GM19099 (cell line): Measurements from ENCODE around the gene PEX10.

Experiments
- POLR2A ChIP-seq: IDR thresholded peaks from 3 replicates; pipeline ENCODE4 v1.6.1; 2011; ENCODE audit warnings: low read depth; ENCODE audit not compliant: insufficient read length; ENCODE audit errors: extremely low read depth

PEX10 gene

DNA sequence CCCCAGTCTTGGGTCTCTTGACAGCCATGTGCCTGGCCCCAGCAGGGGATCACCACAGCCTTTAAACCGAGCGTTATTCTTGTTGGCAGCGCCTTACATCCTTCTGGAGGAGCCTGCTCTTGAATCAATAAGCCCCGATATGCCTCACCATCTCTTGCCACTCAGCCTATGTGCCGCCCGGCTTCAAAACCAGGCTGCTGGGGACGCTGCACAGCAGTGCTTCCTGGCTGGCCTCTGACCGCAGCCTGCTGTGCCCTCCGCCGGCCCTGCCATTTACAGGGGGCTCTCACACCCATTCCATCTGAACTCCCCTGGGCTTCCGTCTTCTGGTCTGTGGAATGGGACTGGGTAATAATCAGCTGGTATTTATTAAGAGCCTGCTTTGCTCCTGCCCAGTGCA, 3.0 kb upstream of the PEX10 start:
- TF ChIP-seq POLR2A: no peak

DNA sequence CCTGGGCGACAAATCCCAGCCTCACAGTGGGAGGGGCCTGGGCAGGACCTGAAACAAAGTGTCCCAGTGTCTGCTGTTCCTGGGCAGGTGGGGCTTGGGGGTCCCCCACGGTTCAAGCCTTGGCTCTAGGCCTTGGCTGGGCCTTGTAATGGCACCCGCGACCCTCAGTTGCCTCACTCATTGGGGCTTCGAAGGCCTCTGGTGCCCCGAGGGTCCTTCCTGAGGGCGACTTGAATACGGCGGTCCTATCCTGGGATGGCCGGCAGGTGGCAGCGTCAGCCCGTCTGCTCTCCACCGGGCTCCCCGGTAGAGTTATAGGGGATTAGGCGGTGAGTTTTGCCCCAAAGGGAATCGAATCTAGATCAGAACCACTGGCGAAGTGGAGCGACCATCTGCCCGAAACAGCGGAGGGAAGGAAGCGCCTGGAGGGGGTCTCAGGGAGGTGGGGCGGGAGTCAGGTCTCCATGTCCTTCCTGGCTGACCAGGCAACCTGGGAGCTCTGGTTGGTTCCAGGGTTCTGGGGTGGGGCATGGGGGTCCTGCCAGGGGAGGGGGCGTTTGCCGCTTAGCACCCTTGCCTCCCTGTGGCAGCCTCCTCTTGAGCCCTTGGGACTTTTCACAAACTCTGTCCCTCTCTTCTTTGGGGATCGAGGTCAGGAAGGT, 2.1 kb upstream of the PEX10 start:
- no peak for TF ChIP-seq POLR2A

DNA sequence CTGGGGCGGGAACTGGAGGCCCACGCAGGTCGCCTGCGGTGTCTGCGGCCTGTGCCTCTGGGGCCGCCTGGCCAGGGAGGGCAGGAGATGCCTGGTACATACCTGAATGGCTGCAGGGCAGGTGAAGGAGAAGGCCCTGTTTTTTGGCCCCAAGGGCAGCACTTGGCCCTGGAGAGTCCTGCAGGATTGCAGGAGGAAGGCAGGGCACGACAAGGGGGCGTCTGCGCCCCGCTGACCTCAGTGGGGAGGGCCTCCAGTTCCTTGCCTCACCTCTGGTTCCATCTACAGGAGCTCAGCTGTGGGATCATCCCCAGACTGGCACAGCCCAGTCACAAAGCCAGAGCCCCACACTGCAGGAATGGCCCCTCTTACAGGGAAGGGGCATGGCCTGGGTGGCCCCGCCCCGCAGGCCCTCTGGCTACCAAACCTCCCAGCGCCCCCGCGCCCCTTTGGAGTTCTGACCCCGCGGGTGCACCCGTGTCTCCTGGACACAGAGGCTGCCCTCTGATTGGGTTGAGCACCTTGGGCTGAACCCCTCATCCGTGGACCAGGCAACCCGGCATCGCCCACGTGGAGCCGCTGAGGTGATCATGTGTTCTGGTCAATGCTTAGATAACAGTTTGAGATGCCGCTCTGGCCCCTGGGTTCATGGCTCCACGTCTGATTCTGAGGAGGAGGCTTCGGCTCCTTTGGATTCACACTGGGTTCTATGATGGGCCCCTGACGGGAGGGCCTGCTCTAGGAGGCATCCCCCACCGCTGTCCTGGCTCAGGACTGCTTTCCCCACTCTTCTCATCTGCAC, 1.3 kb upstream of the PEX10 start:
- no peak for TF ChIP-seq POLR2A

DNA sequence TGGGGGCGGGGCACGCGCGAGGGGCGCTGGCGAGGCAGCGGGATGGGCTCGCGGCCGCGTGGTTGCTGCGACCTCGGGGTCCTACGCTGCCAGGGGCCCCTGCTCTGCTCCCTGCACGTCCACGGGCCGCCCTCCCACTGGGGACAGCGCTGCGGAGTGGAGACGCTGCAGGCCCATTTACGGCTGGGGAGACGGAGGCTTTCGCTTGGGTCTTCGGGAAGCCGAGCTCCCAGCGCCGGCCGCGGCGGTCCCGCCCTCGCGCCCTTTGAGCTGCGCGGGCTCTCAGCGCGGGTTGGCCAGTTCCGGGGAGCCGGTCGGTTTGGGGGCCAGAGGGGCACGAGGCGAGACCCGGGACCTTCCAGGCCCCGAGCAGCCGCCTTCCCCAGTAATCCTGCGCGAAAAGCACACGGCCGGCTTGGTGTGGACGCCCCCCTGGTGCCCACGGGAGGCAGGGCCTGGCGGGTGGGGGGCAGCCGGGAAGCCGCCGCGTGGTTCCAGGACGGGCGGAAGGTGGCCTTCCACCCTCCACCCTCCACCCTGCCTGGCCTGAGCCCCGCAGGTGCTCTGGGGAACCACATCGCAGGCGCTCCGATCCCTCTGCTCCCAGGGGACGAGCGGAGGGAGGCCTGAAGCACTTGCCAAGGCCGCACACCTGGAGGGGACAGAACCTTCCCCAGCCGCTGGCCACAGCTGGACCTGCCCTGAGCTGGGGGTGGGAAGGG, 570 bp upstream of the PEX10 start:
- TF ChIP-seq POLR2A: peak; percentile 68

DNA sequence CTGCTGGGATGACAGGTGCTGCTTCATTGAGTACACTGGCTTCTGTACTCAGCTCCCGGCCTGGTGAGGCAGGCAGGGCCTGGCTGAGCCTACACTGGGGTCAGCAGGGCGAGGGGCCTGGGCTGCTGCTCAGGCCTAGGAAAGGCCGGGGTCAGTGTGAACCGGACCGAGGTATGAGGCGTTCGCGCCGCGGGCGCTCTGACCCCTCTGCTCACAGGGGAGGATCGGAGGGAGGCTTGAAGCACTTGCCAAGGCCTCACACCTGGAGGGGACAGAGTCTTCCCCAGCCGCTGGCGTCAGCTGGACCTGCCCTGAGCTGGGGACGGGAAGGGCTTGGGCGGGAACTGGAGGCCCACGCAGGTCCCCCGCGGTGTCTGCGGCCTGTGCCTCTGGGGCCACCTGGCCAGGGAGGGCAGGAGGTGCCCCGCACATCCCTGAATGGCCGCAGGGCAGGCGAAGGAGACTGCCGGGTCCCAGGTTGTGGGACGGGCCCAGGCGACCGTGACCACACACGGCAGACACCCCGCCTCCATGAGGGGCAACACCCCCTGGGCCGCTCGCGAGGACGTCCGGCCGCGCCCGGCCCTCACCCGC, 466 bp downstream of the PEX10 start:
- TF ChIP-seq POLR2A: no peak

DNA sequence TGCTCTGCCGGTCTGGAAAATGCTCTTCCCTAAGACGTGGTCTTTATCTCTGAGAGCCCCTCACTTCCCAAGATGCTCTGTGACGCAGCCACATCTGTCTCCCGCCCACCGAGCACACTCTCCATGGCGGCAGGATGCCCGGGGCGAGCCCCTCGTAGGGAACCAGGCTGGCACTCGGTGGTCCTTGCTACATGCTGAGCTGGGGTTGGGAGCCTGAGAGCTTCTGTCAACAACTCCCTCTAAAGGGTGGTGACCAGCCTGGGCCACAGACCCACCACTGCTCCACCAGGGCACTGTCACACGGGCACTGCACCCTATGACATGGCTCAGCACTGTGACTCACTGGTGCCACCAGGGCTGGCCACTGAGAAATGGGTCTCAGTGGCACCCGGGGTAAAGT, 2.6 kb downstream of the PEX10 start:
- no peak for TF ChIP-seq POLR2A

DNA sequence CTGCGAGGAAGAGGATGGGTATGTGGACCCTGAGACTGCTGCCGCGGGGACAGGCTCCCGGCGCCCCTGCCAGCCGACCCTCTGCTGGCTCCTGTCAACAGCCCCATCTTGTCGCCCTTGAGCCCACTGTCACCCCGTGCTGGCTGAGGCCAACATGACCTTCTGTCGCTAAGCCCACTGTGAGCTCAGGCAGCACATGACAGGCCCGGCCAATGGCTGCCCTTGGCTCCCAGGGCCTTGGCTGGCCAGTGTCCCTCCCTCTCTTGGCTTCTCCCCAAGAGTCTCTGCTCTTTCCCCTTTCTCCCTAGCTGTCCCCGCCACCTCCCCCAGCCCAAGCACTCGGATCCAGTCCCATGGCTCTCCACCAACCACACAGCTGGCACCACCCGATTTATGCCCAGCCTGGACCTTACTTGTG, 3.5 kb downstream of the PEX10 start:
- no peak for TF ChIP-seq POLR2A

DNA sequence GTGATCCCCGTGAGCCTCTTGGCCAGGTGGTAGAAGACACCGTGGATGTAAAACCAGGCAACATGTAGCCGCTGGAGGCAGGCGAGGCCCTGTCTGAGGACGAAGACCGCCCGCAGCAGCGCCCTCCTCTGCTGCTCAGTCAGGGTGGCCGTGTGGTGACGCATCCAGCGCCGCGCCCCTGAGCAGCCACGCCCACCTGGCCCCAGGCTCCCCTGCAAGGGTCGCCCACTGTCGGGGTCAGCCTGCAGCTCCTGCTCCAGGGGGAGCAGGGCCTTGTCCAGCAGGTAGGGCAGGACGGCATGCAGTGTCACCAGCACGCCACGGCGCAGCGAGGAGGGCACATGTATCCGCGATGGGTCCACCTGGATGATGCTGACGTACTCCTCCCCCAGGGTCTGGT, 3.9 kb downstream of the PEX10 start:
- TF ChIP-seq POLR2A: no peak

DNA sequence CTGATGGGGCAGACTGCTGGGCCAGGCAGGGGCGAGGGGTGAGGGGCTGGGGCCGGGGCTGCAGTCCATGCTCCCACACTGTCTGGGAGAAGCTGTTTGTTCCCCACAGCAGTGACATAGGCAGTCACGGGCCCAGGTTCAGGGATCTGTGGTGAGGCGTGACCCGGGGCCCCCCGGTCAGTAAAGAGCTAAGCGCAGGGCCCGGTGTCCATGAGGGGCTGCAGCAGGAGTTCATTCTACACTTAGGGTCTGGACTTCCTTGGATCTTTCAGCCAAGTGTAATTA, 4.4 kb downstream of the PEX10 start:
- no peak for TF ChIP-seq POLR2A

DNA sequence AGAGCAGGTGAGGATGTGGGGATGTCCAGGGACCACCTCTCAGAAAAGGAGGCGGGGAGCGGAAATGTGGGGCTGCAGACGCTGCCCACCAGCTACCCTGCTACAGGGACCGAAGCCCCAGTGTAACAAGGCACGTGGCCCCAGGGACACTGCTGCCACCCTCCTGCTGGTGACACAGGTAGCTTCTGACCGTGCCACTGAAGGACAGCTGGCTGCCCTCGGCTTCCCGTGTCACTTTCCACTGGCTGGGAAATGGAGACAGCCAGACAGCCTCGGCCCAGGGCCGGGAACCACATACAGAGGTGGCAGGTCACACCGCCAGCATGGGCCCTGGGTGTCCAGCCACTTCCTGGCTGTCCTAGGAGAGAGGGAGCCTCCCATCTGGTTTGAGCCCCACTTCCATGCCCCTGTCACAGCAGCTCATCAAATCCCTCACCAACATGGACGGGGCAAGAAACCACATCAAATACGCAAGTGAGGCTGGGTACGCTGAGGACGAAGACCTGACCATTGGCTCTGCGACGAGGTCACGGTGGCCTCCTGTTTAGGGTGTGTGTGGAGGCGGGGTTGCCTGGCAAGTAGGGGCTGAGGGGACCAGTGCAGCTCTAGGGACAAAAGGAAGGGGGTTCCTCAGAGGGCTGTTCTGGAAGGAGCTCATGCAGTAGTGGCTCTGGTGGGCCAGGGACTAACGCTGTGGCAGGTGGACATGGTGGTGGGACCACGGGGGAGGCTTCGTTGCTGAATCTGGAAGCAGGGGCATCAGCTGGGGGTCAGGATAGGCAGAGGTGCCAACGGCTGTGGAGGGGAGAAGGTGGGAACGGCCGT, 5.0 kb downstream of the PEX10 start:
- TF ChIP-seq POLR2A: no peak

DNA sequence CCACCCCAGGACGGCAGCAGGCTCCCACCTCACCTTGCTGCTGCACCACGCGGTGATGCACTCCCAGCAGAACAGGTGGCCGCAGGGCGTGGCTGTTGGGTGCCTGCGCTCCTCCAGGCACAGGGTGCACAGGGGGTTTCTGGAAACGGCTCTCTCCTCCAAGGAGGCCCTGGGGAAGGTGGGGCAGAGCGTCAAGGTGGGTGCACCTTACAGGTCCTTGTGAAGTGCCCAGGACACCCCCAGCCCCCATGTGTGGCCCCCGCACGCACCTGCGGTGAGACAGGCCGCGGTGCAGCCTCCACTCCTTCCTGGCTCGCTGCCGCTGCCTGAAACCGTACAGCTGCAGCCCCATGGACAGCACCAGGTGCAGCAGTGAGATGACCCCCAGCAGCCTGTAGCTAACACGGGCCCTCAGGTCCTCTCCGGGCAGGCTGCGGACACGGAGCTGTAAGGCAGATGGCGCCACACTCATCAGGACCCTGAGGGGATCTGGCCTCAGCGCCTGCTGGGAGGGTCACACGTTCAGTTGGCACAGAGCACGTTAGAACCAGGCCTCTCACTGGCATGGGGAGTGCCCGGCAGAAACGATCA, 5.8 kb downstream of the PEX10 start:
- no peak for TF ChIP-seq POLR2A

DNA sequence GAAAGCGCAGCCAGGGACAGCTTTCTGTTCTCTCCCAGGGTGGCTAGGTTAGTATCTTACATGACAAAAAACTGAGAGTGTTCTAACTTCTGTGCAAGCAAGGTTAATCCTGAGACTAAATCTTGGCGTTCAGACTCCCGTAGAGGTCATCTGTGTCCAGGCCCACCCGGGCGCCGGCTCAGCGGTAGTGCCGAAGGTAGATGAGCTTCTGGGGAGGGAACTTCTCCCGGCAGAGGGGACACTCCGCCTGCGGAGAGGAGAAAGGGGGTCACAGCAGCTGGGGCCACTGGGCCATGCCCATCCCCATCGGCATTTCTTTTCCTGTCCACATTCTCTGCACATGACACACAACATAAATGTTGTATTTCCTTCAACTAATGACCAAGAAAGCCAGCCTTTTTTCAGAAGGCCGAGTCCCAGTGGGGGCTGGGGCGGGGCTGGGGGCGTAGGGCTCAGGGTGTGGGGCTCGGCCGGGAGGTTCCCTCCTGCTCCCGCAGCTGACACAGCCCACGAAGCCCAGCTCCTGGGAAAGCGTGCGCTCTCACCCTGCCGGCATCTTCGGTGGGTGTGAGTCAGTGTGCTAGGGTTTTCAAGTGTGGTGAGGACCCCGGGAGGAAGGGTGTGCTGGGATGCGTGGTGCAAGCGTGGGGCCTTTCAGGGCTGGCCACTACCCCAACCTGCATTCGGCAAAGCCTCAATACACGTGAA, 6.6 kb downstream of the PEX10 start:
- TF ChIP-seq POLR2A: no peak

DNA sequence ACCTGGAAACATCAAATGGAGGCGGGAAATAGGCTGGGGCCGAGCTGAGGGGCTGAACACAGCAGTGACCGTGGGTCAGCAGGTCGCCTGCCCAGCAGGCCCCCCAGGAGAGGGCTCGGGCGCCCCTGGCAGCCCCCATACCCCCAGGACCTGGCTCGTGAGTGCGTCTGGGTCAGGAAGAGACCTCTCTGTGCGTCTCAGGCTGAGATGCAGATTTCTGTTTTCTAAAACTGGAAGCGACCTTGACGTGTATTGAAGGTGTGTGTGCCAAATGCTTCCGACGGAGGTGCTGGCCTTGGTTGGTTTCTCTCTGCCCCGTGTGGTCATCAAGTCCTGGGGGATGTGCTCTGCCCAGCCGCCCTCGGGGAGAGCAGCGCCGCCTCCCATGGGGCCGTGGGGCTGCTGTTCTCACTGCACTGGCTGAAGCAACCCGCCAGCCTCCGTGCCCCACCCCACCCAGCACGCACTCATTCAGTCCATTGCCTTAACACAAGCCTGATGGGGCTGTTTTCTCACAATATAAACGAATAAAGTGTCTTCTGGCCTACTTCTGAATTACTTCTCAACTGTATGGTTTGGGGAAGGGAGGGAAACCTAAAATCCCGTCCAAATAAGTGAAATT, 7.4 kb downstream of the PEX10 start:
- no peak for TF ChIP-seq POLR2A
